CD4-positive, CD25-positive, alpha-beta regulatory T cell (primary cell): ENCODE results near the gene WWOX. TPM values are rescaled to one million over a fixed set of nuclear protein-coding genes. Genes with fewer than 3 reads are reported as not detected.
A peak's percentile ranks its signal among the peaks of the same experiment; 100 is the strongest.

ENCODE experiments used
- ATAC-seq, 2 donors: fragments of 150-1000 bp; cut with Tn5 transposase; one replicate each; pipeline ENCODE4 v1.10.0; 2021; ENCODE audit warnings: low read depth in 2 of 2, moderate number of reproducible peaks in 2 of 2, moderate library complexity in 1 of 2
- DNase-seq, 3 donors: peaks; one replicate each; pipeline versions ENCODE4 v3.0.0 to v3.0.0-alpha.2; 2012 to 2022; ENCODE audit warnings: mixed read lengths in 1 of 3
- H3K27ac ChIP-seq: one replicate; pipeline ENCODE4 v1.7.0; 2013; ENCODE audit warnings: mild to moderate bottlenecking, low read length; ENCODE audit not compliant: insufficient read depth, poor library complexity, severe bottlenecking
- H3K27me3 ChIP-seq: one replicate; pipeline ENCODE4 v1.7.0; 2013; ENCODE audit warnings: low read length; ENCODE audit not compliant: control insufficient read depth, insufficient read depth
- H3K36me3 ChIP-seq: one replicate; pipeline ENCODE4 v1.7.0; 2013; ENCODE audit warnings: mild to moderate bottlenecking, low read length, moderate library complexity; ENCODE audit not compliant: control insufficient read depth, insufficient read depth
- H3K4me1 ChIP-seq: 2 replicates; pipeline ENCODE4 v1.7.0; 2013; ENCODE audit warnings: mild to moderate bottlenecking, low read length; ENCODE audit not compliant: insufficient read depth, control insufficient read depth, poor library complexity, severe bottlenecking
- H3K4me3 ChIP-seq: one replicate; pipeline ENCODE4 v1.7.0; 2013; ENCODE audit warnings: low read depth, mild to moderate bottlenecking, low read length, moderate library complexity
- H3K9me3 ChIP-seq, 2 experiments: 1 replicate in 1 of 2; 2 replicates in 1 of 2; pipeline ENCODE4 v1.7.0; 2013; ENCODE audit warnings: low read length in 2 of 2, mild to moderate bottlenecking in 1 of 2, moderate library complexity in 1 of 2; ENCODE audit not compliant: control insufficient read depth in 2 of 2
- H3K27ac Mint-ChIP-seq, 3 donors: one replicate each; pipeline ENCODE4 v1.8.0; 2020 to 2022; ENCODE audit warnings: mild to moderate bottlenecking in 3 of 3, mixed read lengths in 3 of 3, moderate library complexity in 2 of 3
- H3K27me3 Mint-ChIP-seq: one replicate; pipeline ENCODE4 v1.8.0; 2022; ENCODE audit warnings: mild to moderate bottlenecking, mixed read lengths
- H3K36me3 Mint-ChIP-seq: one replicate; pipeline ENCODE4 v1.8.0; 2020; ENCODE audit warnings: mixed read lengths
- H3K4me1 Mint-ChIP-seq, 4 donors: one replicate each; pipeline ENCODE4 v1.8.0; 2020 to 2022; ENCODE audit warnings: mixed read lengths in 4 of 4, mild to moderate bottlenecking in 1 of 4
- H3K4me3 Mint-ChIP-seq, 4 donors: one replicate each; pipeline ENCODE4 v1.8.0; 2020 to 2022; ENCODE audit warnings: mild to moderate bottlenecking in 4 of 4, mixed read lengths in 4 of 4, moderate library complexity in 3 of 4
- H3K9me3 Mint-ChIP-seq, 7 donors: one replicate each; pipeline ENCODE4 v1.8.0; 2020 to 2022; ENCODE audit warnings: mixed read lengths in 7 of 7, mild to moderate bottlenecking in 3 of 7, moderate library complexity in 2 of 7
- polyA plus RNA-seq, 4 donors: library from polyadenylated mRNA; unstranded; fragments of 300-500 nt; fragmentation: Illumina TruSeq; gene quantifications; one replicate each; pipeline ENCODE4 v1.2.3, GENCODE V29; 2021
- total RNA-seq: library from RNA; stranded (reverse); gene quantifications from one replicate; pipeline ENCODE4 v1.2.3, GENCODE V29; 2022

The WWOX gene
- total and polyA plus RNA-seq, 5 donors from 2014 or later = 10.3 to 18.6 (median 12.8) TPM

DNA sequence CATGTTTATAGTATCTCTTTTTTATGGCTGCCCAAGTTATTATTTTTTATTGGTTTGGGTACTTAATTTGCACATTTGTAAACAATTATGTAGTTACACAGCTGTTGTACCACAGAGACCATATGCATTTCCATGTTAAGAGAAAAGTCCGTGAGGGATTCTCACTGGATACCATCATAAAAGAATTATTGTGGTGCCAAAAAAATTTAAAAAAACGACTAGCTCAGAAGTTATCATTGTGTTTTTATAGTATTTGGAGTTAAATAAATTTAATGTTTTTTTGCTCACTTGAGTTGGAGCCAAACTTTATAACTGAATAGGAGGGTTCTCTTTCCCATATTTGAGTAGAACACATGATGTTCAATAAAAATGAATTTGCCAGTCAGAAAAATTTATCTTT, 618.7 kb downstream of the WWOX start:
- no peak for DNase-seq
- Mint-ChIP-seq H3K36me3 (no peaks in the 10 kb centered on the region), H3K27me3 (no peaks in the 10 kb centered on the region), H3K4me3 (no peak overlapping the region), H3K27ac (no peak overlapping the region), H3K9me3 (no peaks in the 10 kb centered on the region), H3K4me1 (peaks cover 0 to 4% (median 0%) of the 10 kb centered on the region in 4 donors)
- ATAC-seq = no peak
- Histone ChIP-seq H3K9me3 (no peaks in the 10 kb centered on the region), H3K27me3 (no peaks in the 10 kb centered on the region), H3K36me3 (no peaks in the 10 kb centered on the region), H3K4me3 (no peak overlapping the region), H3K4me1 (no peaks in the 10 kb centered on the region), H3K27ac (no peak overlapping the region)

DNA sequence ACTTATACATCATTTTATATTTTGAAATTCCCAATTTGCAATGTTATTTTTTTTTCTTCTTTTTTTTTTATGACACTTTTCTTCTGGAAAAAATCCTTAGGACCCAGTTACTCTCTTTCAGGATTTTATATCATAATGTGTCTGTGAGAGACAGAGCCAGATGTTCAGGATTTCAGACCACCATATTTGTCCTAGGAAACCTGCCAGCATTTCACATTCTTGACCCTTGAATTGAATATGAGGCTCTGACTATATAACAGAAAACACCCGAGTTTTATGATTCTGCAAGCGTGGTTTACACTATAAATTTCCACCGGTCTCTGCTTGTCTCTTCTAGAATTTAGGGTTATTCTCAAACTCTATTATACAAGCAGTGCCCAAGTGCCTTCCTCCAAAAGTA, 621.0 kb downstream of the WWOX start:
- Mint-ChIP-seq H3K36me3 (no peaks in the 10 kb centered on the region), H3K4me1 (peaks cover 0 to 4% (median 0%) of the 10 kb centered on the region in 4 donors), H3K27ac (no peak overlapping the region), H3K9me3 (no peaks in the 10 kb centered on the region), H3K4me3 (no peak overlapping the region), H3K27me3 (no peaks in the 10 kb centered on the region)
- ATAC-seq = no peak
- Histone ChIP-seq H3K27me3 (no peaks in the 10 kb centered on the region), H3K4me3 (no peak overlapping the region), H3K36me3 (no peaks in the 10 kb centered on the region), H3K27ac (no peak overlapping the region), H3K4me1 (no peaks in the 10 kb centered on the region), H3K9me3 (no peaks in the 10 kb centered on the region)
- DNase-seq = no peak

DNA sequence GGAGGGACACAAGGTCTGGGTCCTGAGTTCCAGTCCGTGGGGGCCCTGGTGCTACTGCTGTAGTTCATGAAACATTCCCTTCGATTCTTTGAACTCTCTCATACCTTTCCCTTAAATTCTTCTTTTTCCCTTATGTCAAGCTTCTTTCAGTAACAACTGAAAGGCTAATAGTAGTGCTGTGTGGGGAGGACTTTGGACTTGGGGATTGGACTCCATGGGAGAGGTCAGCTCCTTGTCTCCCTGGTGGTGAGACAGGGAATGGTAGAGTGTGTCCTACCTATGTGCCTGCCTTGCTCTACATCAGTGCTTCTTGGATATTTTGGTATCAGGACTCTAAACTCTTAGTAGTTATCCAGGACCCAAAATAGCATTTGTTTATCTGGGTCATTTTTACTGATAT, 628.1 kb downstream of the WWOX start:
- Mint-ChIP-seq H3K27me3 (no peaks in the 10 kb centered on the region), H3K27ac (no peak overlapping the region), H3K9me3 (no peaks in the 10 kb centered on the region), H3K4me1 (no peaks in the 10 kb centered on the region), H3K36me3 (no peaks in the 10 kb centered on the region), H3K4me3 (no peak overlapping the region)
- no peak for DNase-seq
- ATAC-seq = no peak
- Histone ChIP-seq H3K9me3 (no peaks in the 10 kb centered on the region), H3K4me1 (no peaks in the 10 kb centered on the region), H3K4me3 (no peak overlapping the region), H3K27ac (no peak overlapping the region), H3K27me3 (no peaks in the 10 kb centered on the region), H3K36me3 (no peaks in the 10 kb centered on the region)

DNA sequence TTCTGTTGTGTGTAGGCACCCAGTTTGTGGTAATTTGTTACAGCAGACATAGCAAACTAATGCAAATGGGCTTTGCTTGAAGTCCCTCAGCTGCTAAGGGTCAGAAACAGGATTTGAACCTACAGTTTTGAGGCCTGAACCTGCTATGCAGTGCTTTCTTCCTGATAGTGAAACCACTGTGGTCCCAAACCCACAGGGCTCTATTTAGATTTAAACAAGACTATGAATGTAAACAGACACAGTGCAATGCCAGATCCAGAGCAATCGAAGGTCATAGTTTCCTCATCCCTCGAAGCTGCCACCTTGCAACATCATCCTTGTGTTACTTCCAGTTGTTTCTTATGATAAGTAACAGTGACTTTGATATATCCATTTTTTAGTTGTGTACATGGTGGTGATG, 630.2 kb downstream of the WWOX start:
- Mint-ChIP-seq H3K4me3 (no peak overlapping the region), H3K27me3 (no peaks in the 10 kb centered on the region), H3K9me3 (no peaks in the 10 kb centered on the region), H3K4me1 (peaks cover 0 to 4% (median 2%) of the 10 kb centered on the region in 4 donors), H3K36me3 (no peaks in the 10 kb centered on the region), H3K27ac (no peak overlapping the region)
- no peak for ATAC-seq
- no peak overlapping the region for H3K4me3 ChIP-seq
- H3K36me3 ChIP-seq = no peaks in the 10 kb centered on the region
- no peaks in the 10 kb centered on the region for H3K9me3 ChIP-seq
- H3K27ac ChIP-seq = no peak overlapping the region
- DNase-seq = no peak
- H3K27me3 ChIP-seq = no peaks in the 10 kb centered on the region
- H3K4me1 ChIP-seq = no peaks in the 10 kb centered on the region

- Histone ChIP-seq H3K4me3 (no peak overlapping the region), H3K4me1 (no peaks in the 10 kb centered on the region), H3K36me3 (no peaks in the 10 kb centered on the region), H3K27ac (no peak overlapping the region), H3K27me3 (no peaks in the 10 kb centered on the region), H3K9me3 (no peaks in the 10 kb centered on the region)
- no peaks in the 10 kb centered on the region for H3K9me3 Mint-ChIP-seq
- H3K36me3 Mint-ChIP-seq = no peaks in the 10 kb centered on the region
- H3K4me3 Mint-ChIP-seq = no peak overlapping the region
- ATAC-seq (no peak), DNase-seq (no peak)
- no peak overlapping the region for H3K27ac Mint-ChIP-seq
- H3K27me3 Mint-ChIP-seq = no peaks in the 10 kb centered on the region
- peaks cover 0 to 4% (median 2%) of the 10 kb centered on the region in 4 donors for H3K4me1 Mint-ChIP-seq
Observed at GRCh38 chr16:78731785-78732184, 632.3 kb downstream of the WWOX start.

GRCh38 chr16:78732696-78733095, 633.2 kb downstream of the WWOX start:
- peaks cover 0 to 4% (median 2%) of the 10 kb centered on the region in 4 donors for H3K4me1 Mint-ChIP-seq
- H3K36me3 Mint-ChIP-seq = no peaks in the 10 kb centered on the region
- Histone ChIP-seq H3K4me1 (no peaks in the 10 kb centered on the region), H3K36me3 (no peaks in the 10 kb centered on the region), H3K27me3 (no peaks in the 10 kb centered on the region), H3K4me3 (no peak overlapping the region), H3K9me3 (no peaks in the 10 kb centered on the region), H3K27ac (no peak overlapping the region)
- ATAC-seq = no peak
- DNase-seq = no peak
- H3K27ac Mint-ChIP-seq = no peak overlapping the region
- H3K27me3 Mint-ChIP-seq = no peaks in the 10 kb centered on the region
- no peak overlapping the region for H3K4me3 Mint-ChIP-seq
- no peaks in the 10 kb centered on the region for H3K9me3 Mint-ChIP-seq

- DNase-seq = no peak
- Mint-ChIP-seq H3K27ac (no peak overlapping the region), H3K4me1 (peaks cover 0 to 4% (median 4%) of the 10 kb centered on the region in 4 donors), H3K4me3 (no peak overlapping the region), H3K27me3 (no peaks in the 10 kb centered on the region), H3K9me3 (no peaks in the 10 kb centered on the region), H3K36me3 (no peaks in the 10 kb centered on the region)
- Histone ChIP-seq H3K4me3 (no peak overlapping the region), H3K9me3 (no peaks in the 10 kb centered on the region), H3K27ac (no peak overlapping the region), H3K36me3 (no peaks in the 10 kb centered on the region), H3K4me1 (no peaks in the 10 kb centered on the region), H3K27me3 (no peaks in the 10 kb centered on the region)
- no peak for ATAC-seq
Observed at GRCh38 chr16:78735337-78735736, 635.9 kb downstream of the WWOX start.

GRCh38 chr16:78737630-78738029, 638.2 kb downstream of the WWOX start:
- Histone ChIP-seq H3K9me3 (no peaks in the 10 kb centered on the region), H3K27me3 (no peaks in the 10 kb centered on the region), H3K27ac (no peak overlapping the region), H3K4me3 (no peak overlapping the region), H3K4me1 (peaks cover 9% of the 10 kb centered on the region), H3K36me3 (no peaks in the 10 kb centered on the region)
- H3K36me3 Mint-ChIP-seq = no peaks in the 10 kb centered on the region
- H3K27me3 Mint-ChIP-seq = no peaks in the 10 kb centered on the region
- H3K27ac Mint-ChIP-seq = peak overlapping the region in 1 of 3 donors; percentile 57
- no peaks in the 10 kb centered on the region for H3K9me3 Mint-ChIP-seq
- ATAC-seq = no peak
- DNase-seq = no peak
- peak overlapping the region in 1 of 4 donors; percentile 26 for H3K4me3 Mint-ChIP-seq
- peaks cover 9 to 21% (median 16%) of the 10 kb centered on the region in 4 donors for H3K4me1 Mint-ChIP-seq
